Caco-2 (cell line): ENCODE data around the gene HSD17B8. TPM values are rescaled to one million over a fixed set of nuclear protein-coding genes. Genes with fewer than 3 reads are reported as not detected.

Experiments used
- BruUV-seq: library from RNA; stranded (reverse); fragments of 400-500 nt; replicated peaks from 2 replicates; lab custom pipeline; 2021; lab: Mats Ljungman, UMichigan
- CTCF ChIA-PET: fragments of 300-600 bp; sonication (Branson Sonifier 250); formaldehyde crosslinking; loops from one replicate; lab custom pipeline; 2022; ENCODE audit warnings: antibody characterized with exemption; lab: Charles Lee
- POLR2A ChIA-PET: fragments of 300-600 bp; sonication (Branson Sonifier 250); formaldehyde crosslinking; loops from one replicate; lab custom pipeline; 2022; ENCODE audit warnings: antibody characterized with exemption; lab: Charles Lee
- DNase-seq, 2 experiments: peaks; one replicate each; pipeline versions ENCODE4 v3.0.0 to v3.0.0-alpha.2; 2020 to 2022
- H3K27me3 ChIP-seq: replicated peaks from 2 replicates; pipeline ENCODE4 v1.6.0; 2011; ENCODE audit warnings: low read length; ENCODE audit not compliant: control insufficient read depth, insufficient read depth
- H3K36me3 ChIP-seq: 2 replicates; pipeline ENCODE4 v1.5.1; 2011; ENCODE audit warnings: low read length; ENCODE audit not compliant: control insufficient read depth, insufficient read depth
- H3K4me1 ChIP-seq: fragments of 250-450 bp; sonication (Bioruptor Pico); 2 replicates; pipeline ENCODE4 v1.5.1; 2020; ENCODE audit warnings: mild to moderate bottlenecking
- H3K4me3 ChIP-seq: 2 replicates; pipeline ENCODE4 v1.5.1; 2011; ENCODE audit warnings: low read depth, mild to moderate bottlenecking, control low read depth, low read length
- H3K9me3 ChIP-seq: fragments of 250-450 bp; sonication (Bioruptor Pico); 2 replicates; pipeline ENCODE4 v1.5.1; 2020; ENCODE audit warnings: mild to moderate bottlenecking, moderate library complexity
- H3K27ac Mint-ChIP-seq: one replicate; pipeline ENCODE4 v1.8.0; 2022; ENCODE audit warnings: mixed read lengths; ENCODE audit not compliant: unreplicated experiment
- H3K27me3 Mint-ChIP-seq: one replicate; pipeline ENCODE4 v1.8.0; 2022; ENCODE audit warnings: mixed read lengths; ENCODE audit not compliant: insufficient read depth, unreplicated experiment
- H3K36me3 Mint-ChIP-seq: one replicate; pipeline ENCODE4 v1.8.0; 2022; ENCODE audit warnings: mild to moderate bottlenecking, mixed read lengths; ENCODE audit not compliant: insufficient read depth, unreplicated experiment
- H3K4me1 Mint-ChIP-seq: one replicate; pipeline ENCODE4 v1.8.0; 2022; ENCODE audit warnings: low read depth, mixed read lengths; ENCODE audit not compliant: unreplicated experiment
- H3K4me3 Mint-ChIP-seq: one replicate; pipeline ENCODE4 v1.8.0; 2022; ENCODE audit warnings: mild to moderate bottlenecking, moderate library complexity, mixed read lengths; ENCODE audit not compliant: unreplicated experiment
- H3K9me3 Mint-ChIP-seq: one replicate; pipeline ENCODE4 v1.8.0; 2022; ENCODE audit warnings: mixed read lengths; ENCODE audit not compliant: unreplicated experiment
- CTCF ChIP-seq, 2 experiments: fragments of 200-600 bp in 1 of 2; IDR thresholded peaks; 1 replicate in 1 of 2; 2 replicates in 1 of 2; pipeline versions ENCODE4 v1.5.1 to v1.8.0; 2011 to 2022; ENCODE audit warnings: antibody characterized with exemption in 1 of 2, control low read depth in 1 of 2, inconsistent platforms in 1 of 2, low read depth in 1 of 2, low read length in 1 of 2, mild to moderate bottlenecking in 1 of 2, moderate library complexity in 1 of 2; ENCODE audit not compliant: insufficient read depth in 1 of 2, severe bottlenecking in 1 of 2, unreplicated experiment in 1 of 2
- intact Hi-C: fragments of 100-400 bp; cut with micrococcal nuclease; formaldehyde crosslinking; loops from one replicate; pipeline ENCODE4 v1.10.0; 2022; ENCODE audit not compliant: unreplicated experiment
- total RNA-seq: library from RNA; stranded (reverse); gene quantifications from 2 replicates; pipeline ENCODE4 v1.2.3, GENCODE V29; 2022

The HSD17B8 gene
- total RNA-seq, 1 experiment from 2014 or later = 10.0 TPM

- BruUV-seq = no TSS peak
- Mint-ChIP-seq H3K9me3 (no peaks in the 10 kb centered on the region), H3K27ac (no peak overlapping the region), H3K4me1 (no peaks in the 10 kb centered on the region), H3K27me3 (peaks cover 12% of the 10 kb centered on the region), H3K4me3 (no peak overlapping the region), H3K36me3 (no peaks in the 10 kb centered on the region)
- ChIA-PET CTCF (no interaction called here), POLR2A (no interaction called here)
- intact Hi-C loops = no loop called here
- Histone ChIP-seq H3K9me3 (no peaks in the 10 kb centered on the region), H3K4me3 (no peak overlapping the region), H3K36me3 (no peaks in the 10 kb centered on the region; the same call in 1 of the 2 replicates), H3K27me3 (no peaks in the 10 kb centered on the region), H3K4me1 (no peaks in the 10 kb centered on the region)
- no peak for DNase-seq
- TF ChIP-seq CTCF (IDR thresholded peaks at IDR 0.05; ENCODE audit: insufficient read depth in 1 of 2, low read depth in 1 of 2, low read length in 1 of 2, severe bottlenecking in 1 of 2, unreplicated experiment in 1 of 2) = no peak
Observed at GRCh38 chr6:33241968-33242367, 37.5 kb downstream of the HSD17B8 start.

- peaks cover 1% of the 10 kb centered on the region for H3K36me3 Mint-ChIP-seq
- H3K9me3 ChIP-seq = no peaks in the 10 kb centered on the region
- H3K4me1 Mint-ChIP-seq = no peaks in the 10 kb centered on the region
- no peak overlapping the region for H3K4me3 ChIP-seq
- ChIA-PET POLR2A (no interaction called here), CTCF (no interaction called here)
- H3K9me3 Mint-ChIP-seq = no peaks in the 10 kb centered on the region
- BruUV-seq = no TSS peak
- H3K4me1 ChIP-seq = no peaks in the 10 kb centered on the region
- no peak for TF ChIP-seq CTCF (IDR thresholded peaks at IDR 0.05; ENCODE audit: insufficient read depth in 1 of 2, low read depth in 1 of 2, low read length in 1 of 2, severe bottlenecking in 1 of 2, unreplicated experiment in 1 of 2)
- DNase-seq = no peak
- H3K27ac Mint-ChIP-seq = no peak overlapping the region
- no peaks in the 10 kb centered on the region for H3K27me3 ChIP-seq
- H3K36me3 ChIP-seq = no peaks in the 10 kb centered on the region; the same call in 1 of the 2 replicates
- intact Hi-C loops = no loop called here
- no peak overlapping the region for H3K4me3 Mint-ChIP-seq
- peaks cover 12% of the 10 kb centered on the region for H3K27me3 Mint-ChIP-seq
Observed at GRCh38 chr6:33243476-33243875, 39.0 kb downstream of the HSD17B8 start.

- Histone ChIP-seq H3K27me3 (no peaks in the 10 kb centered on the region), H3K4me1 (peaks cover 5% of the 10 kb centered on the region; the same call in 1 of the 2 replicates), H3K4me3 (peak overlapping the region; percentile 35), H3K9me3 (no peaks in the 10 kb centered on the region), H3K36me3 (no peaks in the 10 kb centered on the region; the same call in 1 of the 2 replicates)
- CTCF ChIA-PET = interaction anchor here (0.5 to 2.1 kb wide), 15 partner anchors 12 to 539 kb away, joined by 3 to 15 read pairs (median 4); partner anchors contain the start of genes BRD2, HSD17B8 and RING1
- intact Hi-C loops = loop anchor here (1.0 to 2.0 kb wide), 4 partner anchors 43 to 234 kb away; no protein-coding TSS in a partner anchor
- Mint-ChIP-seq H3K4me1 (peaks cover 10% of the 10 kb centered on the region), H3K4me3 (peak overlapping the region; percentile 85), H3K9me3 (no peaks in the 10 kb centered on the region), H3K27me3 (peaks cover 2% of the 10 kb centered on the region), H3K36me3 (peaks cover 27% of the 10 kb centered on the region), H3K27ac (no peak overlapping the region)
- peak; percentile 83 to 89 for DNase-seq
- TF ChIP-seq CTCF (IDR thresholded peaks at IDR 0.05; ENCODE audit: insufficient read depth in 1 of 2, low read depth in 1 of 2, low read length in 1 of 2, severe bottlenecking in 1 of 2, unreplicated experiment in 1 of 2) = peak; percentile 84 to 86
- BruUV-seq = no TSS peak
- POLR2A ChIA-PET = interaction anchor here (1.0 to 2.7 kb wide), 2 partner anchors 40 to 276 kb away, joined by 3 to 16 read pairs; partner anchors contain the start of gene RING1
Observed at GRCh38 chr6:33247977-33248642, 43.7 kb downstream of the HSD17B8 start.
